GM12891 (cell line): ENCODE data around the gene ZXDB.

Experiments used
- POLR2A ChIP-seq: IDR thresholded peaks from 2 replicates; pipeline ENCODE4 v1.6.1; 2011; ENCODE audit warnings: low read depth, low read length, control low read depth
- POLR2AphosphoS5 ChIP-seq: IDR thresholded peaks from 2 replicates; pipeline ENCODE4 v1.6.1; 2011; ENCODE audit warnings: low read depth, low read length, control low read depth
- SPI1 ChIP-seq: IDR thresholded peaks from 2 replicates; pipeline ENCODE4 v1.6.1; 2011; ENCODE audit warnings: low read depth, low read length, control low read depth
- TAF1 ChIP-seq: IDR thresholded peaks from 2 replicates; pipeline ENCODE4 v1.6.1; 2011; ENCODE audit warnings: low read depth, low read length, control low read depth

DNA sequence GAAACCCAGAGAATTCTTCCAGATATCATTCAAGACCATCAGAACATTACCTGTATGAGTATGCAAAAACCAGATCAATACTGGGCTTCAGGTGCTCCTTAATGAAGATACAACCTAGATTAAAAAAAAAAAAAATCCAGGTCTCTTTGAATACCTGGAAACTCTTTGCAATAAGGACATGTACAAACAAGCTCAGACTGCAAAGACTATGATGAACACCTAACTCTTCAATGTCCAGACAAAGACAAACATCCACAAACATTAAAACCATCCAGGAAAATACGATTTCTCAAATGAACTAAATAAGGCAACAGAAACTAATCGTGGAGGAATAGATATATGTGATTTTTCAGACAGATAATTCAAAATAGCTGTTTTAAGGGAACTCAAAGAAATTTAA is 49.5 kb downstream of the ZXDB start:
- TF ChIP-seq POLR2AphosphoS5 (no peak), TAF1 (no peak), POLR2A (no peak), SPI1 (no peak)
